ENCODE results near the gene CD34.

GRCh38 chr1:207867136-207868109 is 43.5 kb downstream of the CD34 start:
- no peak for TF ChIP-seq CTCF (IDR thresholded peaks at IDR 0.05; ENCODE audit: low read length)
- TF ChIP-seq EZH2 (IDR thresholded peaks at IDR 0.05; ENCODE audit: borderline replicate concordance, low read length): no peak
